GM12864 (cell line): ENCODE results near the gene BTK.

Experiments used
- DNase-seq: peaks from one replicate; pipeline ENCODE4 v3.0.0-alpha.2; 2011; ENCODE audit warnings: low read depth
- H3K4me3 ChIP-seq: 2 replicates; pipeline ENCODE4 v1.5.1; 2011; ENCODE audit warnings: mild to moderate bottlenecking, low read depth, low read length, control low read depth
- TF ChIP-seq, protein P1 (sequence below): IDR thresholded peaks from 2 replicates; pipeline ENCODE4 v1.5.1; 2011; ENCODE audit warnings: low read depth, mild to moderate bottlenecking, moderate library complexity, low read length, control low read depth, inconsistent platforms; ENCODE audit errors: missing control alignments

The BTK gene

DNA sequence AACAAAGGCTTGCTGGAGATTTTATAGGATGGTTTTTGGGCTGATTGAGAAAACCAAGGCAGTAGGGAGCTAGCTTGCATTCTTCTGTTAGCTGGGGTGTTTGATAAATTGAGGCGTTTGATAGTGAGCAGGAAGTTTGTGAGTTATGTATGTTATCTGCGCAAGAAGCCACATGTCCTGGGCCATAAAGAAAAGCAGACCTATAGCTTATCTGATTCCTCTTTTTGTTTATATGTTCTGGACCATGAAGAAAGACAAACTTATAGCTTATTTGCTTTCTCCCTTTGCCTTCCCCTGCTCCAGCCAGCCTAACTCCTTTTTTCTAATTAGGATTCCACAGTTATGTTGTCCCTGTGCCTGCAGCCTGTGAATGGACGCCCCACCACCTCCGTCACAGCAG lies 31.2 kb upstream of the BTK start:
- no peak overlapping the region for H3K4me3 ChIP-seq

DNA sequence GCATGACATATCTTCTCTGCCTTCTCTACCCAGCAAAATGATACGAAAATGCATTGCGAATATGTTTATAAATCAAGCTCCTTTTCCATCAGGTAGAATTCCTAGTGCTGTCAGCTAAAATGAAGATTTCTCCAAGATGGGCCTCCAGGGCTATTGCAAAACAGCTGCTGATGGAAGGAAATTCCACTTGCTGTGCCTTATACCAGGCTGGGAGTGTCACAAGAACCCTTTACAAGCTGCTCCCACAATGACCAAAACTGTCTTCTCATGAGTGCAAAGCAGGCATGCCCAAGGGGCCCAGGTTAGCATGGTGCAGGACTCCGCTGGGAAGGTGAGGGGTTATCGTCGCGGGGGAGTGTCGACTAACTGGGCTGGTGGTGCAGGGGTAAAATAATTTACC lies 30.7 kb upstream of the BTK start:
- TF ChIP-seq, protein P1, sequence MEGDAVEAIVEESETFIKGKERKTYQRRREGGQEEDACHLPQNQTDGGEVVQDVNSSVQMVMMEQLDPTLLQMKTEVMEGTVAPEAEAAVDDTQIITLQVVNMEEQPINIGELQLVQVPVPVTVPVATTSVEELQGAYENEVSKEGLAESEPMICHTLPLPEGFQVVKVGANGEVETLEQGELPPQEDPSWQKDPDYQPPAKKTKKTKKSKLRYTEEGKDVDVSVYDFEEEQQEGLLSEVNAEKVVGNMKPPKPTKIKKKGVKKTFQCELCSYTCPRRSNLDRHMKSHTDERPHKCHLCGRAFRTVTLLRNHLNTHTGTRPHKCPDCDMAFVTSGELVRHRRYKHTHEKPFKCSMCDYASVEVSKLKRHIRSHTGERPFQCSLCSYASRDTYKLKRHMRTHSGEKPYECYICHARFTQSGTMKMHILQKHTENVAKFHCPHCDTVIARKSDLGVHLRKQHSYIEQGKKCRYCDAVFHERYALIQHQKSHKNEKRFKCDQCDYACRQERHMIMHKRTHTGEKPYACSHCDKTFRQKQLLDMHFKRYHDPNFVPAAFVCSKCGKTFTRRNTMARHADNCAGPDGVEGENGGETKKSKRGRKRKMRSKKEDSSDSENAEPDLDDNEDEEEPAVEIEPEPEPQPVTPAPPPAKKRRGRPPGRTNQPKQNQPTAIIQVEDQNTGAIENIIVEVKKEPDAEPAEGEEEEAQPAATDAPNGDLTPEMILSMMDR = no peak
- H3K4me3 ChIP-seq = no peak overlapping the region
- no peak for DNase-seq

More for the DNA sequence above, 31.2 kb upstream of the BTK start:
- TF ChIP-seq, protein P1 = no peak
- DNase-seq = no peak

DNA sequence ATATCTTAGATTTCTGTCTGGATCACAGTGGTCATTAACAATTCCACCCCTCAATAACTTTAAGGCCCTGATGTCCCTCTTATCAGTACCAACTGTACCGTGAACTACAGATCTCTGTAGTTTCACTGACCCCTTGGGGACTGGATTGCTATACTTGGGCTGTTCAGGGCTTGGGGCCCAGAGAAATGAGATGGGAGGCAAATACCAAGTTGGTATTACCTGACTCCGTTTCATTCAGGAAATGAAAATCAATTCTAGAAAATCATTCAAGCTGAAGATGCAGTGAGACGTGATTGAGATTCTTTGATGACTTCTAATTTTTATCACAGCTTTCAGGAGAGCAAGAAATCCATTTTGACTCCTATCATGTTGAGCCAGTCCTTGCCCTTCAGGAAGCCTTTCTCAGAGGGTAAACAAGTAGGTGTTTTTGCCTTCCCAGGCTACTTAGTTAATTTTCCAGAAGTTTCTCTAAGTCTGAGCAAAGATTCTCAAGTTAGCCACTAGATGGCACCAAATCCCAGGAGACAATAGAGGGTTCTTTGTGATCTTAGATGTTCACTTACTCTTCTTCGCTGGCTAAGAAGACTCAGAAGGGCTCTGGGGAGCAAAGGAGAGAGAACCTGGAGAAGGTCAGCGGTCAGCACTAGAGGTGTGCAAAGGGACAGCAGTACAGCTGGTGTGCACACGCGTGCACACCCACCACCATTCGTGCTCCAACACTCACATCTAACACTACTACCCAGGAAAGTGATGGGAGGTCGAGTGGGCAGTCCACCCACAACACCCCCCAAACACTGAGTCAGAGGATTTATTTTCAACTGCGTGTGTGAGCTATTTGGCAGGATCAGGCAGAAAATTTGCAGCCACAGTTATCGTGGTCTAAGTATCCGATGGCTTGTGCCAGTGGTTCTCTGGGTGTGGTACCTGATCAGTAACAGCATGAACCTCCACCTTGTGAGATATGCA lies 29.5 kb upstream of the BTK start:
- H3K4me3 ChIP-seq = no peak overlapping the region
- DNase-seq = no peak
- TF ChIP-seq, protein P1 = peak; percentile 58

DNA sequence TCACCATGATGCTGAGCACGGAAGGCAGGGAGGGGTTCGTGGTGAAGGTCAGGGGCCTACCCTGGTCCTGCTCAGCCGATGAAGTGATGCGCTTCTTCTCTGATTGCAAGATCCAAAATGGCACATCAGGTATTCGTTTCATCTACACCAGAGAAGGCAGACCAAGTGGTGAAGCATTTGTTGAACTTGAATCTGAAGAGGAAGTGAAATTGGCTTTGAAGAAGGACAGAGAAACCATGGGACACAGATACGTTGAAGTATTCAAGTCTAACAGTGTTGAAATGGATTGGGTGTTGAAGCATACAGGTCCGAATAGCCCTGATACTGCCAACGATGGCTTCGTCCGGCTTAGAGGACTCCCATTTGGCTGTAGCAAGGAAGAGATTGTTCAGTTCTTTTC lies 26.0 kb upstream of the BTK start:
- no peak overlapping the region for H3K4me3 ChIP-seq
- DNase-seq = no peak
- TF ChIP-seq, protein P1 = no peak

DNA sequence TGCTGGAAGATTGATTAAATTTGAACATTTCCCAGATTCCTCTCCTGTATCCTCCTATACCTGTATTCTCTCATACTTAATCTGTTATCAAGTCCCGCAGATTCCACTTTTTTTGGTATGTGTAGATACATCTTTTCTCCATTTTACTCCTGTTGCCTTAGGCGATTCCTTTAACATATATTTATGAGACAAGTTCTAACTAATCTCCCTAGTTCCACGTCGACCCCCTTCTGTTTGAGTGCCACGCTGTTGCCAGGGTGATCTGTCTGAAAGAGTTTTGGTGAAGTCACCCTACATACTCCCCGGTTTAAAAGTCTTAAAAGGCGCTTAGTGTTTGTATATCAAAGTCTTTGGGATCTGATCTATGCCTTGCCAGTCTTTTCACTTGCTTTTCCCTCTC lies 24.5 kb upstream of the BTK start:
- TF ChIP-seq, protein P1 = no peak
- peak overlapping the region; percentile 25; the same call in 1 of the 2 replicates for H3K4me3 ChIP-seq
- DNase-seq = no peak

DNA sequence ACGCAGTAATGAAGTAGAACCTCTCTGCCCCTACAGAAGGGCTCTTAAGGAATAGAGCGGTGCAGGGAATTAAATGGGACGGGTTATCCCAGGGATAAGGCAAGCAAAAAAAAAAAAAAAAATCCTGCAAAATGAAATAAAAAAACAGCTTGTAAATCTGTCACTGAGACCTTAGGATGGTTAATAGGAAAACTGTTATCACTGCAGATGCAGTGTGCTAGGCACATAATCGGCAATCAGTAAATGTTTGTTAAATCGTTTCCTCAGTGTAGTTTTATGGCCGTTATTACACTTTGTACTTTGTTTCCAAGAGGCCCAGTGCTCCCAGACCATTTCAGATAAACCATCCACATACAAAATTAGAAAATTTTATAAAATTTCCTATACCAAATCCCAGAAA lies 23.1 kb upstream of the BTK start:
- DNase-seq = no peak
- TF ChIP-seq, protein P1 = no peak
- peak overlapping the region; percentile 89 for H3K4me3 ChIP-seq

DNA sequence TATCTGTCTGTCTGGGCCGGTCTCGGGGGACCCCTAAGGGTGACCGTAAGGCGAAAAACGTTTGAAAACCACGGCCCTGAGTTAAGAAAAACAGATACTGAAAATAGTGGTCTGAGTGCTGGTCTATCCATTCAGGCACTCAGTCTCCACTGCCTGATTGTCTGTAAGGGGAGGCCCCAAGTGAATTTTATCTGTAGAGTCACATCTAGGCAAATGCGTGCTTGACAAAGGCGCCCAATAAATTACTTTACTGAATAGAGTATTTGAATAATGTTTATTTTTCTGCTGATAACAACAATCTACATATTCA lies 22.5 kb upstream of the BTK start:
- TF ChIP-seq, protein P1 = no peak
- H3K4me3 ChIP-seq = peak overlapping the region; percentile 89
- no peak for DNase-seq
